Neuronal stem cell (in vitro differentiated cells): ENCODE results near the gene ZNF618.

Experiments used
- DNase-seq: peaks from one replicate; pipeline ENCODE4 v3.0.0-alpha.2; 2013; ENCODE audit warnings: low spot score
- H2AFZ ChIP-seq: one replicate; pipeline ENCODE4 v1.6.1; 2013; ENCODE audit warnings: mild to moderate bottlenecking, low read length, inconsistent platforms
- H2AK5ac ChIP-seq: 2 replicates; pipeline ENCODE4 v1.6.1; 2013; ENCODE audit warnings: low read depth, mild to moderate bottlenecking, inconsistent platforms, low read length, moderate library complexity, mixed read lengths
- H2BK120ac ChIP-seq: 2 replicates; pipeline ENCODE4 v1.6.1; 2013; ENCODE audit warnings: low read depth, mild to moderate bottlenecking, inconsistent platforms, low read length, moderate library complexity, mixed read lengths
- H2BK12ac ChIP-seq: one replicate; pipeline ENCODE4 v1.6.1; 2013; ENCODE audit warnings: low read length, inconsistent platforms
- H2BK15ac ChIP-seq: 2 replicates; pipeline ENCODE4 v1.6.1; 2013; ENCODE audit warnings: mild to moderate bottlenecking, low read length, inconsistent platforms, mixed read lengths
- H2BK5ac ChIP-seq: one replicate; pipeline ENCODE4 v1.6.1; 2013; ENCODE audit warnings: inconsistent platforms, mild to moderate bottlenecking, low read length, moderate library complexity
- H3K14ac ChIP-seq: one replicate; pipeline ENCODE4 v1.6.1; 2013; ENCODE audit warnings: low read length, inconsistent platforms
- H3K18ac ChIP-seq: 2 replicates; pipeline ENCODE4 v1.6.1; 2013; ENCODE audit warnings: low read length, inconsistent platforms
- H3K23ac ChIP-seq: 2 replicates; pipeline ENCODE4 v1.6.1; 2013; ENCODE audit warnings: low read depth, mild to moderate bottlenecking, mixed read lengths, low read length, inconsistent platforms; ENCODE audit not compliant: poor library complexity
- H3K27ac ChIP-seq: replicated peaks from 3 replicates; pipeline ENCODE4 v1.5.1; 2013; ENCODE audit warnings: low read length, inconsistent platforms
- H3K27me3 ChIP-seq, 3 experiments: 2 replicates each; pipeline ENCODE4 v1.6.1; 2013; ENCODE audit warnings: low read length in 3 of 3, mild to moderate bottlenecking in 2 of 3, inconsistent platforms in 1 of 3, low read depth in 1 of 3, mixed read lengths in 1 of 3, moderate library complexity in 1 of 3; ENCODE audit not compliant: control insufficient read depth in 3 of 3, insufficient read depth in 3 of 3
- H3K36me3 ChIP-seq, 2 donors: replicated peaks in 1 of 2; 2 replicates each; pipeline ENCODE4 v1.6.1; 2013; ENCODE audit warnings: low read length in 2 of 2; ENCODE audit not compliant: control insufficient read depth in 2 of 2, insufficient read depth in 2 of 2
- H3K4ac ChIP-seq: 2 replicates; pipeline ENCODE4 v1.6.1; 2013; ENCODE audit warnings: inconsistent platforms, mild to moderate bottlenecking, low read length, moderate library complexity
- H3K4me1 ChIP-seq, 2 donors: 1 replicate in 1 of 2; 2 replicates in 1 of 2; pipeline ENCODE4 v1.6.1; 2013; ENCODE audit warnings: low read length in 2 of 2, low read depth in 1 of 2; ENCODE audit not compliant: control insufficient read depth in 2 of 2, insufficient read depth in 1 of 2
- H3K4me2 ChIP-seq: one replicate; pipeline ENCODE4 v1.6.1; 2013; ENCODE audit warnings: mild to moderate bottlenecking, low read length, inconsistent platforms; ENCODE audit not compliant: insufficient read depth, poor library complexity, severe bottlenecking
- H3K4me3 ChIP-seq, 2 donors: 2 replicates each; pipeline ENCODE4 v1.5.1; 2013; ENCODE audit warnings: low read length in 2 of 2, mild to moderate bottlenecking in 2 of 2, inconsistent platforms in 1 of 2, moderate library complexity in 1 of 2
- H3K79me1 ChIP-seq: one replicate; pipeline ENCODE4 v1.6.1; 2013; ENCODE audit warnings: low read depth, mild to moderate bottlenecking, inconsistent platforms, low read length, moderate library complexity
- H3K9ac ChIP-seq: one replicate; pipeline ENCODE4 v1.6.1; 2013; ENCODE audit warnings: mild to moderate bottlenecking, low read depth, low read length, inconsistent platforms; ENCODE audit not compliant: poor library complexity
- H3K9me3 ChIP-seq, 2 donors: replicated peaks in 1 of 2; 2 replicates each; pipeline versions ENCODE3 to v1.6.1; 2013; ENCODE audit warnings: low read length in 2 of 2, mild to moderate bottlenecking in 2 of 2, inconsistent platforms in 1 of 2, low read depth in 1 of 2, mixed read lengths in 1 of 2, moderate library complexity in 1 of 2; ENCODE audit not compliant: control insufficient read depth in 2 of 2, insufficient read depth in 1 of 2
- H4K8ac ChIP-seq: one replicate; pipeline ENCODE4 v1.6.1; 2013; ENCODE audit warnings: low read depth, mild to moderate bottlenecking, inconsistent platforms, low read length, moderate library complexity
- H4K91ac ChIP-seq: one replicate; pipeline ENCODE4 v1.6.1; 2013; ENCODE audit warnings: low read length, low read depth, mild to moderate bottlenecking, inconsistent platforms; ENCODE audit not compliant: poor library complexity
- WGBS, 2 donors: extraction: QIAGEN DNeasy Blood & Tissue Kit; methylation state at CpG; one replicate each; pipeline ENCODE4 v1.1.7; 2013; ENCODE audit warnings: missing lambda C conversion rate in 2 of 2, mixed read lengths in 1 of 2; ENCODE audit not compliant: insufficient read length in 2 of 2, insufficient replicate concordance in 1 of 2; ENCODE audit errors: extremely low coverage in 2 of 2; 5-methylcytosine and 5-hydroxymethylcytosine counted together

ZNF618 gene

GRCh38 chr9:114051706-114052105, 175.6 kb downstream of the ZNF618 start:
- H3K79me1 ChIP-seq: peaks cover 4% of the 10 kb centered on the region
- H3K4me1 ChIP-seq: no peaks in the 10 kb centered on the region
- H2BK5ac ChIP-seq: no peak overlapping the region
- no peak overlapping the region for H3K4me2 ChIP-seq
- no peak for DNase-seq
- H2BK15ac ChIP-seq: no peak overlapping the region
- peaks cover 40 to 73% of the 10 kb centered on the region in 2 donors for H3K36me3 ChIP-seq
- no CpG with 5 or more reads among the region's 7 CpGs for WGBS, 2 donors
- no peak overlapping the region for H4K91ac ChIP-seq
- no peak overlapping the region for H3K18ac ChIP-seq
- H3K27me3 ChIP-seq: no peaks in the 10 kb centered on the region
- H3K27ac ChIP-seq: no peak overlapping the region
- no peak overlapping the region for H2BK120ac ChIP-seq
- H2AFZ ChIP-seq: no peak overlapping the region
- H3K4ac ChIP-seq: no peak overlapping the region
- peak overlapping the region in 1 of 2 donors; percentile 8 for H3K4me3 ChIP-seq
- H3K14ac ChIP-seq: no peak overlapping the region
- no peak overlapping the region for H2AK5ac ChIP-seq
- peak overlapping the region; percentile 8 for H3K23ac ChIP-seq
- H3K9me3 ChIP-seq: peaks cover 0 to 2% of the 10 kb centered on the region in 2 donors
- no peak overlapping the region for H2BK12ac ChIP-seq
- H4K8ac ChIP-seq: no peak overlapping the region
- no peak overlapping the region for H3K9ac ChIP-seq

DNA sequence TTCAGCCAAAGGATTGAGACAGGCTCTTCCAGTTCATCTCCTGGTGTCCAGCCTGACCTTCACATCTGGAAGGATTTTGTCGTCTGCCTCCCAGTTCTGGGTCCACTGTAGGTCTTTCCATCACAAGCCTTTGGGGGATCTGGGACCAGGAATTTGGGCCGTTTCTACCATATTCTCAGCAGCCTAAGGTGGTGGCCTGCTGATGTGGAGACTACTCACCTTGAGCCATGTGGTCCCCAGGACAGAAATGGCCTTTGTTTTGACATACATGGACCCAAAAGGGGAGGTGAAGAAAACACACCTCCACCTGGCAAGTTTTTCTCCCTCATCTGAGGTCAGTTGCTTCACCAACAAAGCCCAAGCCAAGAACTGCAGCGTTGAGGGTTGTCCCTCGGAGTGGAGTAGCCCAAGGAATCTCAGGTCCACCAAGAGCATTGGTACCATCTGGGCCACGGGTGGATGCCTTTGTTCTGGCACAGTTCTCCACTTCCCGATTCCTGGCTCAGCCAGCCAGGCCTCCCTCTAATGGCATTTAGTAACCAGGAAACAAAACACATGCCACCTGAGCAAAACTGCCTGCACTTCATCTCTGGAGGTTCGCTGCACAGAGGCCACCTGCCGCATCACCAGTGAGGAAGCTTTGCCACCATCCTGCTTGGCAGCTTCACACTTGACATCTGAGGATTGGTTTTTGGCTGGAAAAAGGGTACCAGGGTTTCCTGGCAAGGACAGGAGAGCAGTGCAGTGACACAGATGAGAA, 177.3 kb downstream of the ZNF618 start:
- H2AK5ac ChIP-seq: no peak overlapping the region
- H3K79me1 ChIP-seq: peaks cover 4% of the 10 kb centered on the region
- no peak overlapping the region for H3K4me2 ChIP-seq
- H3K4ac ChIP-seq: no peak overlapping the region
- no peak overlapping the region for H4K8ac ChIP-seq
- peaks cover 40 to 68% of the 10 kb centered on the region in 2 donors for H3K36me3 ChIP-seq
- H2AFZ ChIP-seq: no peak overlapping the region
- H2BK12ac ChIP-seq: no peak overlapping the region
- no peaks in the 10 kb centered on the region for H3K4me1 ChIP-seq
- H3K4me3 ChIP-seq: no peak overlapping the region
- no peak overlapping the region for H3K23ac ChIP-seq
- DNase-seq: no peak
- no peak overlapping the region for H3K18ac ChIP-seq
- peaks cover 0 to 2% of the 10 kb centered on the region in 2 donors for H3K9me3 ChIP-seq
- no peak overlapping the region for H3K14ac ChIP-seq
- WGBS, 2 donors: no CpG with 5 or more reads among the region's 8 CpGs
- H2BK5ac ChIP-seq: no peak overlapping the region
- no peak overlapping the region for H3K27ac ChIP-seq
- no peak overlapping the region for H2BK15ac ChIP-seq
- H2BK120ac ChIP-seq: no peak overlapping the region
- no peak overlapping the region for H4K91ac ChIP-seq
- H3K9ac ChIP-seq: no peak overlapping the region
- H3K27me3 ChIP-seq: no peaks in the 10 kb centered on the region

DNA sequence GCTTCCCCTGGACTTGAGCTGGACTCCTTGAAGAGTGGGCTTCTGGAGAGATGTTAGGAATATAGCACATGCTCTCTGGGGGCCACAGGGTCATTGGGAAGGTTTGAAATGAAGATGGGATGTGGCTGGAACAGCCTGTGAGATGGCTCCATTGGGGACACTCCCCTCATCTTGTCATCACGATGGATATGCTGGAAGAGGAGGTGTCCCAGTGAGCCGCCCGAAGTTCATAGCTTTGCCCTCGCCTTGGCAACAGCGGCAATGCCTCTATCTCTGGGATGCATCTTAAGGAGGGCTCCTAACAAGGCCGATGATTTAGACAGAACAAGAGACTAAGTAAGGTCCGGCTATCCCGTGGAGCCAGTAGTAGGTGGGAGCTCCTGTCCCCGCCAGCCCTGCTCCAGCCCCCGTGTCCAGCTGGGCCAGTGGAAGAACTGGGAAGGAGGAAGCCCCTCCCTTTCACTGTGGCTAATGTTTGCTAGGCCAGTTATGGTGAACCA, 178.1 kb downstream of the ZNF618 start:
- Histone ChIP-seq H3K18ac (no peak overlapping the region), H3K9ac (no peak overlapping the region), H3K4me3 (no peak overlapping the region), H3K79me1 (peaks cover 4% of the 10 kb centered on the region), H3K4ac (no peak overlapping the region), H3K27me3 (no peaks in the 10 kb centered on the region), H2BK15ac (no peak overlapping the region), H4K91ac (no peak overlapping the region), H3K36me3 (peaks cover 32 to 59% of the 10 kb centered on the region in 2 donors), H3K23ac (no peak overlapping the region), H3K9me3 (peaks cover 0 to 2% of the 10 kb centered on the region in 2 donors), H3K27ac (no peak overlapping the region), H2BK120ac (no peak overlapping the region), H3K4me1 (no peaks in the 10 kb centered on the region), H4K8ac (no peak overlapping the region), H2BK5ac (no peak overlapping the region), H3K14ac (no peak overlapping the region), H2AK5ac (no peak overlapping the region), H2AFZ (no peak overlapping the region), H3K4me2 (no peak overlapping the region), H2BK12ac (no peak overlapping the region)
- DNase-seq: no peak
- WGBS, 2 donors: no CpG with 5 or more reads among the region's 10 CpGs

DNA sequence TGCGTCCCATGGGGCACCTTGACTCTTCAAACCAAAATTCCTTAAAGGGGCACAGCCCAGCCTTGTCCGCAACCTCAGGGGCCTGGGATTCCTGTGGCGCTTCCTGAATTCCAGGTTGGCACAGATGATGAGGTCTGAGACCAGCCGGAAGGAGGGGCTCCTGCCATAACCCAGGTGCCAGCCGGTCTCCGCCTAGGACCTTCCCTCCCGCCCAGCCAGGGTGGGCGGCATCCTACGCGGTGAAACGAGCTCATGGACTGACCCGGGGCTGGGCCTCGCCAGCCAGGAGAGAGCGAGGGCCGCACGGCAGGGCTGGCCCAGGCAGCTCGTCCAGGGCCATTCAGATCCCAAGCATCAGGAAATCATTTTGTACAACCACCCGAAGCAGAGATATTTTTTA, 179.0 kb downstream of the ZNF618 start:
- no peak overlapping the region for H2BK12ac ChIP-seq
- no peak overlapping the region for H2AK5ac ChIP-seq
- H3K27me3 ChIP-seq: no peaks in the 10 kb centered on the region
- peaks cover 0 to 2% of the 10 kb centered on the region in 2 donors for H3K9me3 ChIP-seq
- peaks cover 26 to 51% of the 10 kb centered on the region in 2 donors for H3K36me3 ChIP-seq
- H3K4me2 ChIP-seq: no peak overlapping the region
- no peak overlapping the region for H2BK15ac ChIP-seq
- H2AFZ ChIP-seq: no peak overlapping the region
- H3K79me1 ChIP-seq: peaks cover 2% of the 10 kb centered on the region
- WGBS, 2 donors: no CpG with 5 or more reads among the region's 18 CpGs
- no peak overlapping the region for H3K4ac ChIP-seq
- DNase-seq: no peak
- H2BK5ac ChIP-seq: no peak overlapping the region
- H3K27ac ChIP-seq: no peak overlapping the region
- H3K9ac ChIP-seq: no peak overlapping the region
- H4K8ac ChIP-seq: no peak overlapping the region
- no peak overlapping the region for H3K14ac ChIP-seq
- H3K18ac ChIP-seq: no peak overlapping the region
- H2BK120ac ChIP-seq: no peak overlapping the region
- no peak overlapping the region for H3K23ac ChIP-seq
- H4K91ac ChIP-seq: no peak overlapping the region
- H3K4me3 ChIP-seq: no peak overlapping the region
- peaks cover 0 to 2% of the 10 kb centered on the region in 2 donors for H3K4me1 ChIP-seq
